GM21528 (cell line): ENCODE data around the gene TXNDC16.

Experiments
- ATAC-seq: cut with Tn5 transposase; IDR thresholded peaks from one replicate; pipeline ENCODE4 v1.9.1; 2021; ENCODE audit warnings: mild to moderate bottlenecking, moderate library complexity; ENCODE audit not compliant: unreplicated experiment, low FRiP score

TXNDC16 gene

DNA sequence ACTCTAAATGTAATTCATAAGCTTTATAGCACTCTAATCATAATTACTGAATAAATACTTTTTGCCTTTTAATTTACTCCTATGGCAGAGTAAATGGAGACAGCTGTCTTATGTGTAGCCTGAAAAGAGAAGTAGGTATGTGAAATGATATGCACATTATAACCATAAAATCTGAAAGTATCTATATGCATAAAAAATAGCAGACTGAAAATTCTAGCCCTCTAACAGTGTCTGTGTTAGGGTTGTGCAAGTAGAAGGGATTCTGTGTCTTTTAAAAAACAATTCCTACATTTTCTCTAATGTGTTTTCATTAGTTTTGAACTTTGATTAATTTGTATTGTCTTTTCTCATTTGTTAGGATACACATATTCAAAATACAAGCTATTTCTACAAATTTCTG, 94.9 kb downstream of the TXNDC16 start:
- ATAC-seq: no peak

DNA sequence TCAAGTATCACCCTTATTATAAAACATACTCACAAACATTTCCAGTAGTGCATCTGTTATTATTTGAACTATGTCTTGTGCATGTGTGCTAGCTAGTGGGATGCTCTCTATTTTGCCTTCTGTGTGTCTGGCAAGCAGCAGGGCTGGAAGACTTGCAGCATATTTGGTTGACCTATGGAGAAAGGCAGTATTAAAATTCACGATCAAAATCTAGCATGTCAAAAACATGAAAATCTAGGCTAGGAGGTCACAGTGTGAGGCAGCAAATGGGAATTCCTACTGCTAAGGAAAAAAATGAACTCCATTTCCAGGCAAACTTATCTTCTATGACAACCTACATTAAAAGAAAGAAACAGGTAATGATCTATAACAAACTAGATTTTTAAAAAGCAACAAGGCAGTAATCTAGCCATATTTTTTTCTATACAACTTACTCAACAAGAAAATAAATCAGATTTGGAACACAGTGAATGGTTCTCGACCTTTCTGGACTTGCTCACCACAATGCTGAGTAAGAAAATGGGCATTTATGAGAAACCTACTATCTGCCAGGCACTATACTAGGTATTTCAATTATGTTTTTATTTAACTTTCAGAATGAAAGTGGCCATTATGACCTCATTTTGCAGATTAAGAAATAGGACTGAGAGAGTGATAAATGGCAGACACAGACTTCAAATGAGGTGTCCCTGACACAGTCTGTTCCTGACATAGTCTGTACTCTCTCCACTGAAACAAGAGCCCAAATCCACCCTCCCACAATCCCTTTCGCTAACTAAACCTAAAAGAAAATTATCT, 96.8 kb downstream of the TXNDC16 start:
- ATAC-seq: no peak

DNA sequence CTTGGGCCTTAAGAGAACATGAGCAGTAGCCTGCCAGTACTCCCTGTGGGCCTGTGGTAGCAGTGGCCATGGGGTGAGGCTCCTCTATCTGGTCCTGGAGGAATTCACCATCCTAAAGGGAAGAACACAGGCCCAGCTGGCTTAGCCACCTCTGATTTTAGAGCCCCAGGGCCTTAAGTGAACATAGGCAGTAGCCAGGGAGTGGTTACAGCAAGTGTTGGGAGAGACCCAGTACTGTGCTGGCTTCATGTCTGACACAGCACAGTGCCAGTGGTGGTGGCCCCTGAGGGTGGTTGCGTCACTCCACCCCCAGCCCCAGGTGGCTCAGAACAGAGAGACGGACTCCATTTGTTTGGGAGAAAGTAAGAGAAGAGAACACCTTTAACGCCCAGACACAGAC, 105.1 kb downstream of the TXNDC16 start:
- ATAC-seq: no peak

GRCh38 chr14:52446355-52446754, 106.0 kb downstream of the TXNDC16 start:
- no peak for ATAC-seq

DNA sequence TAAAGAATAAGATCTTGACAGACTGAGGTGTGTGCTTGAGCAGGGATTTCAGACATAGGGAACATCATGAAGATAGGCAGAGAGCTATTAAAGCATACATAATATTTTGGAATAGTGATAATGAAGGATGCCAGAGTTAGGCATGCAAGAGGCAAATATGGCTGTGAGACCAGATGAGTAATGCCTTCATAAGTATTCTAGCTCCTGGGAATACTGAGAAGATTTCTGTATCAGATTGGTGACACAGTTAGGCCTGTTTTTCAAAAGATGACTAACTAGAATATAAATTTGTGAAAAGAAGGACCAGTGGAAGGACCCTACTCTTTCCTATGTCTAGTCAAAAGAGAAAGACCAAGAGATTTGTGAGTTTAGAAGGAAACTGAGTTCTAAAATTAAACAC, 108.8 kb downstream of the TXNDC16 start:
- no peak for ATAC-seq

- no peak for ATAC-seq
Measured at GRCh38 chr14:52442602-52443001, 109.7 kb downstream of the TXNDC16 start.

GRCh38 chr14:52442166-52442565, 110.1 kb downstream of the TXNDC16 start:
- no peak for ATAC-seq

DNA sequence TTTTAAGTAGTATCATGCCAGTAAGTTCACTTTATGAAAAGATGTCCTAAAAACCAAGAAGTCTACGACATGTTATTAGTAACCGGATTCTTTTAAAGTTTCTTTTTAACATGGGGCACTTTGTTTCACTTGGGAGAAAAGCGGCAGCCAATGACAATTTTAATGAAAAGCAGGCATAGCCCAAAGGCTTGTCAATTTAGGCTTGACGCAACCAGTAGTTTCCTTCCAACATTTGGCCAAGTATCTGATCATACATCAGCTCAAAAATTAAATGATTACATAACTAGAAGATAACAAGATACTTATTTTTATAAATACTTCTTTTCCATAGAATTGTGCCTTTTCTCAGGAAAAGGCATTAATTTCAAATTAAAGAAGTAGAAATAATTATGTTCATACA, 112.8 kb downstream of the TXNDC16 start:
- no peak for ATAC-seq

GRCh38 chr14:52434955-52435354, 117.3 kb downstream of the TXNDC16 start:
- no peak for ATAC-seq

DNA sequence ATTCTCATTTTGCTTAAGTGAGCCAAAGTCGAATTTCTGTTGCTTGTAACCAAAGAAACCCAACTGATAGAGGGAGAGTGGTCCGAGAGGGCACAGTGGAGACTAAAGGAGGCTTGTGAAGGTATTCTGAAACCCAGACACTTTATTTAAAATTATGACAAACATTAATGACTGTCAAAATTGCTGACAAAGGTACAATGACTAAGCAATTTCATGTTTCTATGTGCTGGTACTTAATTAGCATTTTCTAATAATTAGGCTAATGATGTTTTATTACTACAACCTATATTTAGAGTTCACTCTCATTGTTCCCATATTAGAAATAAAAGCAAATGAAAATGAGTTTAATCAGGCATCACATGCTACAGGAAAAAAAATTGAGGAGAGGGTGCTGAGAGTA, 121.8 kb downstream of the TXNDC16 start:
- no peak for ATAC-seq

DNA sequence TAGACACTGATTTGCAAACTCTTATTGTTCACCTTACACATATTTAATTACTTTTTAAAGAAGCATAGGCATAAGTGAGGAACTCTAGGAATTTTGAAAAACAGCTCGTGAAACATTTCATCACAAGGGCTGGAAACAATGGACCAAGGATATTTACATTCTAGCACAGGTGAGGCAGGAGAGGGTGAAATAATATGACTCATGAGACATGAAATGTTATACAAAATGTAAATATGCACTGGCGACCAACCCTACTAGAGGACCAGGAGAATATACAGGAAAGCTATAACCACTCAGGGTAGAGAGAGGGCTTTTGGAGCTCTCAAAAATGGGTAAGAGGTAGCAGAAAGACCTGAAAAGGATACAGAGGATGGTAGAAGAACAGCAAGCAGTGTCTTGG, 122.9 kb downstream of the TXNDC16 start:
- no peak for ATAC-seq

DNA sequence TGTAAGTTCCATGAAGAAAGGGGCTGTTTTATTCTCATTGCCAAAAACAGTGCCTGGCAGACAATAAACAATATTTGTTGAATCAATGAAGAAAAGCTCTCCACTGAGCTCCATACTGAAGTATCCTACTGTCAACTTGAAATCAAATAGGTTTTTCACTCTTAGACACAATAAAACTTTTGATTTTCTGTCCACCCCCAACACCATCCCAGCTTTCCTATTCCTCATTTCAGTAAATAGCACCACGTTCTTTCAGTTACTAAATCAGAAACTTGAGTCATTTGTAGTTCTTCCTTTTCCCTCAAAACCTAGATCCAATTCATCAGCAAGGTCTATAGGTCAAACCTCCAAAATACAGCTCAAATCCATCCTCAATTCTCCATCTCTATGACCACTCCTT, 124.8 kb downstream of the TXNDC16 start:
- no peak for ATAC-seq

DNA sequence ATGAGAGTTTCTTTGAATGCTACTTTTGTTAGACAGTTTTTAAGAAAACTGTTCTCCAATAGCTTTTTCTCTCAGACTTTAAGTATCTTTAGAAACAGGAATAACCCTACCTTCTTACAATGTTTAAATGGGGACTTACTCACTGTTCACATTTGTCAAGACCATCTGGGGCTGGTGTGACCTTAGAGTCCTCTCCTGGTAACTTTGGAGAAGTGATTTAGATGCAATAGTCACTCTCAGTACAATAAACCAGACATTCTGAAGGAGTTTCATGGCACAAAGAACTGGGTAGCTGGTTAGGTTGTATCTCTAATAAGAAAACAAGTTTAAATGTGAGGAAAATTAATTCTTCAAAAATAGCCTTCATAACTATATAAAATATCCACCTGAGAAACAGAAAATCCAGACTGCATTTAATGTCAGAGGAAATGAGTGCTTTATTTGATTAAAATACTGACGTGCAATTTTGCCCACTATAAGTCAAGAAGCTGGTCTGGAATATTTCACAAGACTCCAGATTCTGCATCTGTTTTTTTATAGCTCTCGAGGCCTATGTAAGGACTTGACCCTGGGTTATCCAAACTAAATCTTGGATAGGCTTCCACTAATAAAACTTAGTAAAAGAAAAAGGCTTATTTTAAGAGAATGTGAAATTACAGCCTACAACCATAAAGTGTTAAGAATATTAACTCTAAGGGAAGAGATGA, 129.5 kb downstream of the TXNDC16 start:
- ATAC-seq: no peak

GRCh38 chr14:52417139-52417538, 135.2 kb downstream of the TXNDC16 start:
- ATAC-seq: no peak

- no peak for ATAC-seq
Measured at GRCh38 chr14:52413729-52414408, 138.4 kb downstream of the TXNDC16 start.

DNA sequence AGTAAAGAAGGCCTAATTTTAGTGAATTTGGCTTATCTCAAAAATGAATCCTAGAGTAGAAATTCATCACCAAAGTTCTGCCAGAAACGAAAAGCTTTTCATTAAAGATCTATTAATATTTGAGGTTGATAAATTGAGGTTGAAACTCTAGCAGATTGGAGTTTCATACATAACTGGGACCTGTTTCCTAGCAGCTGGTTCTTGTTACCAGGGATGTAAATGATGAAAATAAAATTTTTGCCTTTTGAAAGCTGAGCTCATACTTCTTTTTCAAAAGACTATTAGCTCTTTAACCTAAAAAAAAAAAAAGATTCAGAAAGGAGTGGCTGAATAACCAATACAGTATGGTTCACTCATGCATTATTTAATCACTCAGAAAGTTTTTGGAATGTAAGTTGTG, 139.9 kb downstream of the TXNDC16 start:
- ATAC-seq: no peak

DNA sequence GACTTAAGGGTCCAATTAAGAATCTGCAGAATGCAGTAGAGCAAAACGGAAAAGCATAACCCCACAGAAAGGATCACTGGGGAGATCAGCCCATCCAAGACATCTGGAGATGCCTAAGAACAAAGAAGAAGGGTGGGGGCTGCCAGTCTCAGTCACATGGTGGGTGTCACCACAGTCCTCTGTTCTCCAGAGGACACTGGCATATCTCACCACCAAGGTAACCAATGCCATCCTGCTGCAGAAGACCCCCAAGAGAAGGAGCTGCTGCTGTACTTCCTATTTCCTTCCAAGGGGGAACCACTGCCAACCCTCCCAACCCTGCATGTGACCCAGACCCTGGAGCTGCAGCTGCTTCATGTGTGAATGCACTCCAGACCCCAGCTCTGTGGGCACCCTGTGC, 147.0 kb downstream of the TXNDC16 start:
- ATAC-seq: no peak

DNA sequence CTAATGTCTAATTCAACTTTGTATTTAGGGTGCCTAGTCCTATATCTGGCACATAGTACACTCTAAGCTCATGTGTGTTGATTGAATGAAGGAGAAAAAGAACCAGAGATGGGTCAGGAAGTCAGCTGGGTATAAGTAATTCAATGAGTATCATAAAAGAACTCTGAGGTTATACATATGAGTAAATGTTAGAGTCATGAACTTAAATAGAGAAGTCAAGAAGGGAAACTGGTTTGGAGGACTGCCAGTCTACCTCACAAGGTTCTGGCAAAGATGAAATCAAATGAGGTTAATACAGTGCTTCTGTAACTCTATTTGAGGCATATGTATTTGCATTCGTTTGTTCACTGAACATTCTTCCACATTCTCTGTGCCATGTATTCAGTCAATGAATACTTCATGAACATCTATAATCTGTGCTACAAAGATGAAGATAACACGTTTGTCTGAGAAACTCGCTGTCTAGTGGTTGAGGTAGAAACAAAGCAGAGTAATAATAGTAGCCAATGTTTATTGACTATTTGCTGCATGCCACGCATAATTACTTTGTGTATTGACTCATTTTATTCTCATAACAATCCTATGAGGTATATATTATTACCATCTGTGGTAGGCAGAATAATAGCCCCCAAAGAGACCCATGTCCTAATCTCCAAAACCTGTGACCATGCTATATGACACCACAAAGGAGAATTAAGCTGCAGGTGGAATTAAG, 149.3 kb downstream of the TXNDC16 start:
- no peak for ATAC-seq

DNA sequence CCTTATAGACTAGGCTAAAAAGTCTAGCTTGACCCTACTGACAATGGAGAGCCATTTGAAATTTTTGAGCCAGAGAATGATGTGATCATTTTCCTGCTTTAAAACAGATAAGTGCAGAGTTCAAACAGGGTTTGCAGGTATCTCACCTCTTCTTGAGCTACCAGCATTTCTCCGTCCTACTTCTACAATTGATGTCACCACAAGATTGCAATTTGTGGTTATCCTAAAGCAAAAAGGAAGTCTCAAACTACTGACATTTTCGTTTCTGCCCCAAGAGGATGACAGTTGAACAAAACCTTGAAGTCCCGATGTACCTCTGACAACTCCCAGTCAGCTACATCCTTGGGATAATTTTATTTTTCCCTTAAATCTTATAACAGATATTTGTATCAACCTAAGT, 151.5 kb downstream of the TXNDC16 start:
- peak; percentile 44 for ATAC-seq

DNA sequence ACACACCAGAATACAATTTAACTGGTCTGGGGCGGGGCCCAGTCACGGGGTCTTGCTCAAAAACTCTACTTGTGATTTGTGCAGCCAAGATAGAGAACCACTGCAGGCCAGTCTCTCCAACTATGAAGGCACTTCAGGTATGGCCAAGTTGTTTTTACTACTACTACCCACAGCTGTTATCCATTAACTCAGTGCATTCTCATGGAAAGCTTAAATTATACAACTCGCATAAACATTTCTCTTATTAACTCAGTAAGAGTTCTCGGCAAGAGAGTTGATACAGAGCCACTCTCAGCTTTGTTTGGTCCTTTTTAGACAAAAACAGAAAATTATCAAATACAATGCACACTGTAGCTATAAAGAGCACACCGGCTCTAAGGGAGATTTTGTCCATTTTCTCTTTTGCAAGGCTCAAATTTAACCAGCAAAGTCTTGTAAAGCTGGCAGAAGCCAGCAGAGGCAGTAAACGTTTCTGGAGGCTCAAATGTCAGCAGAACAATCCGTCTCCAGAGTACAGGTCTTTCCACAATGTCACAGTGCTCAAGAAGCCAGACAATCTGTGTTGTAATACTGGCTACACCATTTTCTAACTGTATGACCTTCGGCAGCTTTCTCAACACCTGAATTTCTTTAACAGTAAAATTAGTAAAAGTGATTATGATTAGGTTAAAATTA, 152.2 kb downstream of the TXNDC16 start:
- ATAC-seq: no peak
